ENCODE measurements around the gene YKT6.

The YKT6 gene

DNA sequence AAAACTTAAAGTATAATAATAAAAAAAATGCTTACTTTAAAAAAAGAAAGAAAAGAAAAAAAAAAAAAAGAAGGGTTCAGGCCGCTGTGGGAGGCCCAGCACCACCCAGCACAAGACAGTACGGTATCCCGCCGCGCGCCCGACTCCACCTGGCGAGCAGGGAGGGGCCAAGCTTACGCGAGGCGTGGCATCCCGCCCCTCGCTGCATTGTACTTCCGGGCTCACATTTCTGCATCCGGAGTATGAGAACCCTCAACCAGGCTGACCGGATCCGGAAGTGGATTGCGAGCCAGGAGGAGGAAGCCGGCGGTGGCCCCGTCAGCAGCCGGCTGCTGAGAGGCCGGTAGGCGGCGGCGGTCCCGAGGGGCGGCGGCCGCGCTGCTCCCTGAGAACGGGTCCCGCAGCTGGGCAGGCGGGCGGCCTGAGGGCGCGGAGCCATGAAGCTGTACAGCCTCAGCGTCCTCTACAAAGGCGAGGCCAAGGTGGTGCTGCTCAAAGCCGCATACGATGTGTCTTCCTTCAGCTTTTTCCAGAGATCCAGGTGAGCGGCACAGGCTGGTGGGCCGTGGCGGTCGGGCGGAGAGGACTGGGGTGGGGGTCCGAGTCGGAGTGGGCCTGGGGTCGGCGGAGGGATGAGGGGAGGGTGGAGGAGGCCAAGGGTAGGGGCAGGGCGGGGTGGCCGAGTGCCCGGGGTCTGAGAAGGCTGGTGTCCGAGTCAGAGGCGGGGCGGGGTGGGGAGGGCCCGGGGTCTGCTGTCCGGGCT, at the start of gene YKT6:
Gene YKT6 (plus strand): TSS at position 280 of the 763 bp plus-strand sequence. CDS start 158 bp downstream, at position 438.
- Histone ChIP-seq H3K4me1 (ENCODE audit: control insufficient read depth in 1 of 2, insufficient read depth in 2 of 2, low read length in 2 of 2) (peaks cover 10 to 13% of the 10 kb centered on the region in 2 donors), H3K27me3 (ENCODE audit: low read depth, low read length) (no peaks in the 10 kb centered on the region), H3K9me3 (ENCODE audit: control insufficient read depth in 1 of 2, low read length in 2 of 2) (no peaks in the 10 kb centered on the region), H3K27ac (ENCODE audit: low read length) (no peak within 1 kb of the TSS), H3K36me3 (ENCODE audit: control insufficient read depth in 1 of 2, insufficient read depth in 2 of 2, low read length in 2 of 2) (peaks cover 9 to 20% of the 10 kb centered on the region in 2 donors), H3K4me3 (ENCODE audit: low read depth in 1 of 2, low read length in 2 of 2) (peak within 1 kb of the TSS; percentile 60 to 92)

GRCh38 chr7:44151956-44152355, 48.8 kb upstream of the YKT6 start:
- no peaks in the 10 kb centered on the region for H3K27me3 ChIP-seq (ENCODE audit: low read depth, low read length)
- no peak overlapping the region for H3K27ac ChIP-seq (ENCODE audit: low read length)
- H3K4me1 ChIP-seq (ENCODE audit: control insufficient read depth in 1 of 2, insufficient read depth in 2 of 2, low read length in 2 of 2) = peaks cover 0 to under 1% of the 10 kb centered on the region in 2 donors
- H3K4me3 ChIP-seq (ENCODE audit: low read depth in 1 of 2, low read length in 2 of 2) = no peak overlapping the region
- H3K36me3 ChIP-seq (ENCODE audit: control insufficient read depth in 1 of 2, insufficient read depth in 2 of 2, low read length in 2 of 2) = no peaks in the 10 kb centered on the region
- H3K9me3 ChIP-seq (ENCODE audit: control insufficient read depth in 1 of 2, low read length in 2 of 2) = no peaks in the 10 kb centered on the region

GRCh38 chr7:44152971-44153947, 47.5 kb upstream of the YKT6 start:
- no peak overlapping the region for H3K4me3 ChIP-seq (ENCODE audit: low read depth in 1 of 2, low read length in 2 of 2)
- H3K9me3 ChIP-seq (ENCODE audit: control insufficient read depth in 1 of 2, low read length in 2 of 2) = no peaks in the 10 kb centered on the region
- H3K4me1 ChIP-seq (ENCODE audit: control insufficient read depth in 1 of 2, insufficient read depth in 2 of 2, low read length in 2 of 2) = no peaks in the 10 kb centered on the region
- H3K27me3 ChIP-seq (ENCODE audit: low read depth, low read length) = no peaks in the 10 kb centered on the region
- no peak overlapping the region for H3K27ac ChIP-seq (ENCODE audit: low read length)
- H3K36me3 ChIP-seq (ENCODE audit: control insufficient read depth in 1 of 2, insufficient read depth in 2 of 2, low read length in 2 of 2) = no peaks in the 10 kb centered on the region

DNA sequence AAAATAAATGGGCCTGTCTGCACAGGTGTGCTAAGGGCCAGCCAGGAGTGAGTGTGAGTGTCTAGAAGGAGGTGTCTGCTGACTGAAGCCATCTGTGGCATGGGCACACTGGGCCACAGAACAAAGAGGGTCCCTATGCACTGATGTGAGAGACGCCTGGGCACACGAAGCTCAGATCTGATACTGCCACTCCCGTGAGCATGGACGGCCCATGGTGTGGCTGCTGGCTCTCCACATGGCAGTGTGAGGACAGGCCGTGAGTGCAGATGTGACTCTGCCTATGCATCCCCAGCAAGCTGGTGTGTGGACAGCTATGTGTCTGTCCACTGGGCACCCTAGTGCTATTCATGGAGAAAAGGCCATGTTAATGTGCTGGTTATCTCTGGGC, 46.8 kb upstream of the YKT6 start:
- Histone ChIP-seq H3K4me3 (ENCODE audit: low read depth in 1 of 2, low read length in 2 of 2) (no peak overlapping the region), H3K36me3 (ENCODE audit: control insufficient read depth in 1 of 2, insufficient read depth in 2 of 2, low read length in 2 of 2) (no peaks in the 10 kb centered on the region), H3K4me1 (ENCODE audit: control insufficient read depth in 1 of 2, insufficient read depth in 2 of 2, low read length in 2 of 2) (no peaks in the 10 kb centered on the region), H3K27me3 (ENCODE audit: low read depth, low read length) (no peaks in the 10 kb centered on the region), H3K9me3 (ENCODE audit: control insufficient read depth in 1 of 2, low read length in 2 of 2) (no peaks in the 10 kb centered on the region), H3K27ac (ENCODE audit: low read length) (no peak overlapping the region)

DNA sequence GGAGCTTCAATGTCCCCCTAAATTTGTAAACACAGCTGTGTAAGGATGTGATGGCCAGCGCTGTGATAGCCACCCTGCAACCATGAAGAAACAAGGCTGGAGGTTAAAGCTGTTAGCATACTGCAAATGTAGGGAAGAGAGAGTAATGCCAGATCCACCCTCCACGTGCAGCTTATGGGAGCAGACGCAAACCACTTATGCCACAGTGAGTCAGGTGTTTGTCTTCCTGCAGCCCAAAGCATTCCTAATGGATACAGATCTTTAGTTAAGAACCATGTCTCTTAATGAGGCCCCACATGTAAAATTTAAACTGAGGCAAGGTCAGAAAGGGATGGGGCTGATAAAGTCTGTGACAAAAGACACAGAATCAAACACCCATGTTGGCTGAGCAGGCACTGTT, 46.1 kb upstream of the YKT6 start:
- H3K27me3 ChIP-seq (ENCODE audit: low read depth, low read length) = no peaks in the 10 kb centered on the region

DNA sequence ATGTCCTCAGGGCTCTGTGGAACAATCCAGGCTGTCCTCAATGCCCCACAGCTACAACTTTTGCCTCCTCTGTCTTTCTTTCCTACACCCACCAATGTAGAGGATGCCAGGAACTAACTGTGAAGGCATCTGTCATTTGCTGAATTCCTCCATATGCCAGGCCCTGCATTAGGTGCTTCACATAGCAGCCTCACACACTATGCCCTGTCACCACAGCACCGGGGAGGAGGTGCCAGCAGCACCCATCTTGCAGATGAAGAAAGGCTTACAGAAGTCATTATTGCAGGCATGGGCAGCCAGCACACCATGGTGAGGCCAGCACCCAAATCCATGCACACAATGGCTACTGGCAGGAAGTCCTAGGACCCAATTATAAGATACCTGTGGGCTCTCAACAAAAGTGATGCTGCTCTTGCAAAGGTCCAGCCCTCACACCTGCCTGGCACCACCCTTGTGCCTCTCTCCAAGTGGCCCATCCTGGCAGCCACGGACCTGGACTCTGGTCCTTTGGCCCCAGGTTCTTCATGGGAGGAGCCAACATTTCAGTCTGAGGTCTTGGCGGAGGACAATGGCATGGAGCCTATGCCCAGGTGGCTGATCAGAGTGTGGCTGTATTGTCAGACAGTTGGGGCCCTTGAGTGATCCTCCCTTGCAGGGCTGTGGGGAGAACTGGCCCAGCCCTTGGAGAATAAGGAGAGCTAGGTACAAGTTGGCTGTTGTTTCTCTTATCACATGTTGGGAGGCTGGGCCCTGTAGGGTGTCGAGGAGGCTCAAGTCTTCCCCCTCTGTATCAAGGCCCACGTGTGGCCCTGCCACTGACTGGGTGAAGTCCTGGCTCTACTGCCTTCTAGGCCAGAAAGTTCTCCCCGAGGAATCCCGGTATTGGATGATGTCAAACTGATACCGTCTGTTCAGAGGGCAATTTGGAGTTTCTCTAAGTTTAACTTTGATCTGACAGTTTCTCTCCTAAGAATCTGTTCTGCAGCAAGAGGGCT, 45.3 kb upstream of the YKT6 start:
- H3K27ac ChIP-seq (ENCODE audit: low read length) = no peak overlapping the region
- H3K4me1 ChIP-seq (ENCODE audit: control insufficient read depth in 1 of 2, insufficient read depth in 2 of 2, low read length in 2 of 2) = no peaks in the 10 kb centered on the region
- no peak overlapping the region for H3K4me3 ChIP-seq (ENCODE audit: low read depth in 1 of 2, low read length in 2 of 2)
- no peaks in the 10 kb centered on the region for H3K9me3 ChIP-seq (ENCODE audit: control insufficient read depth in 1 of 2, low read length in 2 of 2)
- no peaks in the 10 kb centered on the region for H3K36me3 ChIP-seq (ENCODE audit: control insufficient read depth in 1 of 2, insufficient read depth in 2 of 2, low read length in 2 of 2)
- H3K27me3 ChIP-seq (ENCODE audit: low read depth, low read length) = no peaks in the 10 kb centered on the region

More for the DNA sequence above, 46.1 kb upstream of the YKT6 start:
- Histone ChIP-seq H3K4me3 (ENCODE audit: low read depth in 1 of 2, low read length in 2 of 2) (no peak overlapping the region), H3K27ac (ENCODE audit: low read length) (no peak overlapping the region), H3K9me3 (ENCODE audit: control insufficient read depth in 1 of 2, low read length in 2 of 2) (no peaks in the 10 kb centered on the region), H3K4me1 (ENCODE audit: control insufficient read depth in 1 of 2, insufficient read depth in 2 of 2, low read length in 2 of 2) (no peaks in the 10 kb centered on the region), H3K36me3 (ENCODE audit: control insufficient read depth in 1 of 2, insufficient read depth in 2 of 2, low read length in 2 of 2) (no peaks in the 10 kb centered on the region)

- Histone ChIP-seq H3K9me3 (ENCODE audit: control insufficient read depth in 1 of 2, low read length in 2 of 2) (no peaks in the 10 kb centered on the region), H3K27ac (ENCODE audit: low read length) (no peak overlapping the region), H3K36me3 (ENCODE audit: control insufficient read depth in 1 of 2, insufficient read depth in 2 of 2, low read length in 2 of 2) (no peaks in the 10 kb centered on the region), H3K27me3 (ENCODE audit: low read depth, low read length) (no peaks in the 10 kb centered on the region), H3K4me3 (ENCODE audit: low read depth in 1 of 2, low read length in 2 of 2) (no peak overlapping the region), H3K4me1 (ENCODE audit: control insufficient read depth in 1 of 2, insufficient read depth in 2 of 2, low read length in 2 of 2) (no peaks in the 10 kb centered on the region)
Measured at GRCh38 chr7:44156453-44157010, 44.2 kb upstream of the YKT6 start.

DNA sequence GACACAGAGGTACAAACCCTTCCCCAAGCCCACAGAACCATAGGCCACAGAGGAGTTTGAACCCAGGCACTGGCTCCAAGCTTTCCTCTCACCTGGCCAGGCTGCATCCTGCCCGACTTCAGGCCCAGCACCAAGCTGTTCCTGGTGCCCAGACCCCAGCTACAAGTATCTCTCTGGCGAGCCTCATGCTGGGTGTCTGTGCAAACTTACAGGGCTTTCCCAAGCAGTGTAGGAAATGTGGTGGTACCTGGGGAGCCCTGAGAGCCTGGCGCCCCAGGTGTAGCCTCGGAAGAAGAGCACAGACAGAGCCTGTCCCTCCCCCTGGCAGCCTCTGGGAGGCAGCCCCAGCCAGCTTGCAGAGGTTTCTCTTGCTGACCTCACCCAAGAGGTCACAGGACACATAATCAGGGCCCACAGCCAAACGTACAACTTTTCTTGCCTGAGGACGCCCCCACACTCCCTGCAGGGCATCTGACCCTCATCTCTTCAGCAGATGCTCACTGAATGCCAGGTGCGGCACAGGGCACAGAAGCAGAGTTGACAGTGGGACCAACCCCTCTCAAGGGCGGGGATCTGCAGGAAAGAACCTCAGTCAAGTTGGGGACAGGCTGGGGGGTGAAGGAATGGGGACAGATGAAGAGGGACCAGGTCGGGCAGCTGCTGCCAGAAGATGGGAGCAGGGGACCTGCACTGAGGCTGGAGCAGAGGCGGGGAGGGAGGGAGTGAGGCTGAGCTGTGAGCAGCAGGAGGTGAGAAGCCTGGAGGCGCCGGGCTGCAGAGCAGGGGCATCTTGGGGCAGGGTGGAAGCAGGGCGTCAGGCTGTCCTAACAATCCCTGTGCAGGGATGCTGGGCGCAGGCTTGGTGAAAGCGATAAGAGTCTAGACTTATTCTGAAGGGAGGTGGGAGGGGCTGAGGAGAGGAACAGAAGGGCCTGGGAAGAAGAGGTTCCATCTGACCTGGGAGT, 43.4 kb upstream of the YKT6 start:
- no peak overlapping the region for H3K27ac ChIP-seq (ENCODE audit: low read length)
- no peaks in the 10 kb centered on the region for H3K9me3 ChIP-seq (ENCODE audit: control insufficient read depth in 1 of 2, low read length in 2 of 2)
- no peaks in the 10 kb centered on the region for H3K27me3 ChIP-seq (ENCODE audit: low read depth, low read length)
- no peaks in the 10 kb centered on the region for H3K4me1 ChIP-seq (ENCODE audit: control insufficient read depth in 1 of 2, insufficient read depth in 2 of 2, low read length in 2 of 2)
- no peaks in the 10 kb centered on the region for H3K36me3 ChIP-seq (ENCODE audit: control insufficient read depth in 1 of 2, insufficient read depth in 2 of 2, low read length in 2 of 2)
- H3K4me3 ChIP-seq (ENCODE audit: low read depth in 1 of 2, low read length in 2 of 2) = no peak overlapping the region

GRCh38 chr7:44158096-44158872, 42.5 kb upstream of the YKT6 start:
- no peaks in the 10 kb centered on the region for H3K27me3 ChIP-seq (ENCODE audit: low read depth, low read length)
- no peak overlapping the region for H3K27ac ChIP-seq (ENCODE audit: low read length)
- no peaks in the 10 kb centered on the region for H3K4me1 ChIP-seq (ENCODE audit: control insufficient read depth in 1 of 2, insufficient read depth in 2 of 2, low read length in 2 of 2)
- H3K9me3 ChIP-seq (ENCODE audit: control insufficient read depth in 1 of 2, low read length in 2 of 2) = no peaks in the 10 kb centered on the region
- no peak overlapping the region for H3K4me3 ChIP-seq (ENCODE audit: low read depth in 1 of 2, low read length in 2 of 2)
- no peaks in the 10 kb centered on the region for H3K36me3 ChIP-seq (ENCODE audit: control insufficient read depth in 1 of 2, insufficient read depth in 2 of 2, low read length in 2 of 2)
